ENCODE measurements around the gene PPP3R2.

DNA sequence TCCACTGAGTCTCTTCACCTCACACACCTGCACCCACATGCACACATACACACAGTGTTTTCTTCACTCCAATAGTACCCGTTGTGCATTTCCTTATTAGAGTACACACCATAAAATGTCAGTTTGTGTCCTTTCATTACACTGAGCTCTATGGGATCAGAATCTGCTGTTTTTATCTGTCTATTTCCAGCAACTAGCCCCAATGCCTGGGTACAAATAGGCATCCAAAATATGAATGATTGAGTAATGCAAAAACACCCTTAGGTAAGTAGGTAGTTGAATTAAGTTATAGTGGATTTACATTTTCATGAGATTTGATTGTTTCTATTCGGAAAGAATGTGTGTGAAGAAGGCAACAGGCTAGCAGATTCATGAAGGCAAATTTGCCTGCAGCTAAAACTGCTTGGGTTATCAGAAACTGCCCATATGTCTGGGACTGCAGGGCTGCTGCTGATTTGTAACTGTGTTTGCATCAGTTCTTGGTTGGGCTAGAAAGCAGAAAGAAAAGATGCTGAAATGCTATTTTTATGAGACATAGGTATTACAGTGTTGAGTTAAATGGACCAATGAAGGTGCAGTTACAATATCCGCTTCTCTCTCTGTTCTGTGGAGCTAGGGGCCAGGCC lies 26.9 kb downstream of the PPP3R2 start:
- TF ChIP-seq, protein P1, sequence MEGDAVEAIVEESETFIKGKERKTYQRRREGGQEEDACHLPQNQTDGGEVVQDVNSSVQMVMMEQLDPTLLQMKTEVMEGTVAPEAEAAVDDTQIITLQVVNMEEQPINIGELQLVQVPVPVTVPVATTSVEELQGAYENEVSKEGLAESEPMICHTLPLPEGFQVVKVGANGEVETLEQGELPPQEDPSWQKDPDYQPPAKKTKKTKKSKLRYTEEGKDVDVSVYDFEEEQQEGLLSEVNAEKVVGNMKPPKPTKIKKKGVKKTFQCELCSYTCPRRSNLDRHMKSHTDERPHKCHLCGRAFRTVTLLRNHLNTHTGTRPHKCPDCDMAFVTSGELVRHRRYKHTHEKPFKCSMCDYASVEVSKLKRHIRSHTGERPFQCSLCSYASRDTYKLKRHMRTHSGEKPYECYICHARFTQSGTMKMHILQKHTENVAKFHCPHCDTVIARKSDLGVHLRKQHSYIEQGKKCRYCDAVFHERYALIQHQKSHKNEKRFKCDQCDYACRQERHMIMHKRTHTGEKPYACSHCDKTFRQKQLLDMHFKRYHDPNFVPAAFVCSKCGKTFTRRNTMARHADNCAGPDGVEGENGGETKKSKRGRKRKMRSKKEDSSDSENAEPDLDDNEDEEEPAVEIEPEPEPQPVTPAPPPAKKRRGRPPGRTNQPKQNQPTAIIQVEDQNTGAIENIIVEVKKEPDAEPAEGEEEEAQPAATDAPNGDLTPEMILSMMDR (IDR thresholded peaks at IDR 0.05) = no peak
- TF ChIP-seq POLR2A (IDR thresholded peaks at IDR 0.05; ENCODE audit: low read depth) = no peak

Measured in esophagus muscularis mucosa (tissue), 3 donors.